ENCODE data around the gene ANKRD36C.
"Not testable (repeated sequence)": the region's sequence is repeated elsewhere in the genome, so short reads cannot be mapped to it uniquely, and the experiment has no call there.

The ANKRD36C gene

DNA sequence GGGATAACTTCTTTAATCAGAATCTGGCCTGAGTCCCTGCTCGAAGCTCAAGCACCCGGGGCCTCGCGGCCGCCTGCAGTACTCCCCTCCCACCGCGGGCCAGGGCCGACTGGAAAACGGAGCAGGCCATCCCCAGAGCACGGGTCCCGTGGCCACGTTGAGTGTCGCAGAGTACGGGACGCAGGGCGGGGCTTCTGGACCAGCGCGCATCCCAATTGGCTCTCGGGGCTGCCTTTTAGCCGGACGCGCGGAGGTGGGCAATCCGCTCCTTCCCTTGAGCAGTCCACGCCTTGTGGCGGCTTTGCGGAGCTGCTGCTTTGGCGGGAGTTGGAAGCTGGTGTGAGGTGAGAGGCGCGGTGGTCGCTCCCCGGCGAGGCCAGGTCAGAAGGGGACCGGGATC lies 202.2 kb downstream of the ANKRD36C start:
- not testable (repeated sequence) for DNase-seq (ENCODE audit: low read depth); H3K4me3 ChIP-seq (replicated peaks; ENCODE audit: low read depth, low read length)

DNA sequence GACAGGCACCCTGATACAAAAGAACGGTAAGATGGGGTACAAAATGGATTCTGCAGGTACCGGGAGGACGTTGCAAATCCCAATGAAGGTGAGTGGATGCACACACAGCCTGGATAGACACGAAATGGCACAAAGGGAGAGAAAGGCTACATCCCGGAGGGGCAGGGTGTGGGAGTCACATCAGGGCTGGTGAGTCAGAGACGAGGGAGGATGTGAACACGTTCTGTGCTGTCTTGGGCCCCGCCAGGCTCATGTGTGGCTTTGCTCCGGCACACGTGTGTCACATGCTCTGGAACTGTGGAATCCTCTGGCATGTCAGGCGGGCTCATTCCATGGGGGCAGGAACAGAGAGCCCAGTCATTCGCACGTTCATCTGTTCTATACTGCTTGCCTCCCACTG lies 203.0 kb downstream of the ANKRD36C start:
- DNase-seq (ENCODE audit: low read depth); H3K4me3 ChIP-seq (replicated peaks; ENCODE audit: low read depth, low read length): not testable (repeated sequence)

Measured in fibroblast of pulmonary artery (primary cell).